Heart left ventricle (tissue), 13 donors: ENCODE data around the gene NUMA1.

Experiments used
- POLR2A ChIP-seq, 2 donors: fragments of 450-650 bp; IDR thresholded peaks; one replicate each; pipeline ENCODE4 v1.6.1; 2017; ENCODE audit warnings: antibody characterized with exemption in 2 of 2, mild to moderate bottlenecking in 2 of 2, moderate library complexity in 2 of 2
- TF ChIP-seq, protein P1 (sequence below), 12 donors: fragments of 200-600 bp; sonication (generic) in 4 of 12; IDR thresholded peaks; one replicate each; pipeline versions ENCODE4 v1.5.0 to v1.8.0; 2018 to 2022; ENCODE audit warnings: antibody characterized with exemption in 12 of 12, mild to moderate bottlenecking in 5 of 12
- donor health status: ischemic (EF 13 %, LVEDD 7.1; RV severe dilation, severe dysfunction).
- donor health status: DM: no; HTN: yes; CAD: no.
- donor health status: DM: no; HTN: no; CAD: no.
- donor health status: ischemic (EF 25% LVEDD 6.9; RV normal size, moderate dysfunction).
- donor health status: ischemic (EF 25% LVEDD 5.7; RV mildly dilated, moderate dysfunction).
- donor health status: ischemic (EF 35%, LVEDD 5.7; RV mildly dilated, moderate dysfunction).
- donor health status: nonischemic (EF 11% LVEDD 7.7; RV severe dilation, severe dysfunction).
- donor health status: DM: yes; HTN: yes; CAD: no.
- donor health status: PGD.
- donor health status: ischemic (EF 29% LVEDD 5.4; RV normal size, mild dysfunction).
- donor health status: nonischemic (EF 23%, LVEDD 6.1; RV moderate dilation, normal function).

DNA sequence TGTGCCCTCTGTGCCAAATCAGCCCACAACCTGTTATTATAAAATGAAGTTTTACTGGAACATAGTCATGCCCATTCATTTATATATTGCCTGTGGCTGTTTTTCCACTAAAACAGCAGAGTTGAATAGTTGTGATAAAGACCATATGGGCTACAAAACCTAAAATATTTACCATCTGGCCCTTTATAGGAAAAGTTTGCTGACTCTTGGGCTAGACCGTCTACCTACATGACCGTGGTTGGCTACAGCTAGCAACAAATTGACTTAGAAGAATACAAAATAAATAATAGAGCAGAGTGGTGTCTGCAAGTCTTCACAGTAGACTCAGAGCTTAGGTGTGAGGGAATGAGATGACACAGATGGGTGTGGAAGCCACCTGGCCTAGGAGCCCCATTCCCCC lies 92.8 kb downstream of the NUMA1 start:
- TF ChIP-seq, protein P1, sequence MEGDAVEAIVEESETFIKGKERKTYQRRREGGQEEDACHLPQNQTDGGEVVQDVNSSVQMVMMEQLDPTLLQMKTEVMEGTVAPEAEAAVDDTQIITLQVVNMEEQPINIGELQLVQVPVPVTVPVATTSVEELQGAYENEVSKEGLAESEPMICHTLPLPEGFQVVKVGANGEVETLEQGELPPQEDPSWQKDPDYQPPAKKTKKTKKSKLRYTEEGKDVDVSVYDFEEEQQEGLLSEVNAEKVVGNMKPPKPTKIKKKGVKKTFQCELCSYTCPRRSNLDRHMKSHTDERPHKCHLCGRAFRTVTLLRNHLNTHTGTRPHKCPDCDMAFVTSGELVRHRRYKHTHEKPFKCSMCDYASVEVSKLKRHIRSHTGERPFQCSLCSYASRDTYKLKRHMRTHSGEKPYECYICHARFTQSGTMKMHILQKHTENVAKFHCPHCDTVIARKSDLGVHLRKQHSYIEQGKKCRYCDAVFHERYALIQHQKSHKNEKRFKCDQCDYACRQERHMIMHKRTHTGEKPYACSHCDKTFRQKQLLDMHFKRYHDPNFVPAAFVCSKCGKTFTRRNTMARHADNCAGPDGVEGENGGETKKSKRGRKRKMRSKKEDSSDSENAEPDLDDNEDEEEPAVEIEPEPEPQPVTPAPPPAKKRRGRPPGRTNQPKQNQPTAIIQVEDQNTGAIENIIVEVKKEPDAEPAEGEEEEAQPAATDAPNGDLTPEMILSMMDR (IDR thresholded peaks at IDR 0.05), result no peak
- no peak for TF ChIP-seq POLR2A (IDR thresholded peaks at IDR 0.05)
